DOHH2 (cell line): Measurements from ENCODE around the gene ANKS1B.

Experiments
- CTCF ChIP-seq: fragments of 200-600 bp; sonication (generic); IDR thresholded peaks from one replicate; pipeline ENCODE4 v1.5.1; 2014; ENCODE audit warnings: antibody characterized with exemption, mild to moderate bottlenecking, low read depth, low read length; ENCODE audit not compliant: poor library complexity, severe bottlenecking
- EZH2phosphoT487 ChIP-seq: fragments of 200-600 bp; sonication (generic); IDR thresholded peaks from 2 replicates; pipeline ENCODE4 v1.6.1; 2017; ENCODE audit warnings: borderline replicate concordance, mild to moderate bottlenecking, antibody characterized with exemption, low read length, moderate library complexity, mixed read lengths

GRCh38 chr12:99389751-99390150 is 595.0 kb downstream of the ANKS1B start:
- TF ChIP-seq CTCF (no peak), EZH2phosphoT487 (no peak)
